HG03025 (cell line): ENCODE data around the gene TEX22.

Experiments
- ATAC-seq: cut with Tn5 transposase; IDR thresholded peaks from one replicate; pipeline ENCODE4 v1.9.1; 2021; ENCODE audit warnings: mild to moderate bottlenecking, moderate library complexity; ENCODE audit not compliant: unreplicated experiment, low FRiP score

TEX22 gene

GRCh38 chr14:105419195-105420091, 21.1 kb downstream of the TEX22 start, which contains the start of gene MTA1:
TSS of gene MTA1 (plus strand) at chr14:105419827. CDS start at chr14:105420036, 209 bp downstream.
- no peak for ATAC-seq

DNA sequence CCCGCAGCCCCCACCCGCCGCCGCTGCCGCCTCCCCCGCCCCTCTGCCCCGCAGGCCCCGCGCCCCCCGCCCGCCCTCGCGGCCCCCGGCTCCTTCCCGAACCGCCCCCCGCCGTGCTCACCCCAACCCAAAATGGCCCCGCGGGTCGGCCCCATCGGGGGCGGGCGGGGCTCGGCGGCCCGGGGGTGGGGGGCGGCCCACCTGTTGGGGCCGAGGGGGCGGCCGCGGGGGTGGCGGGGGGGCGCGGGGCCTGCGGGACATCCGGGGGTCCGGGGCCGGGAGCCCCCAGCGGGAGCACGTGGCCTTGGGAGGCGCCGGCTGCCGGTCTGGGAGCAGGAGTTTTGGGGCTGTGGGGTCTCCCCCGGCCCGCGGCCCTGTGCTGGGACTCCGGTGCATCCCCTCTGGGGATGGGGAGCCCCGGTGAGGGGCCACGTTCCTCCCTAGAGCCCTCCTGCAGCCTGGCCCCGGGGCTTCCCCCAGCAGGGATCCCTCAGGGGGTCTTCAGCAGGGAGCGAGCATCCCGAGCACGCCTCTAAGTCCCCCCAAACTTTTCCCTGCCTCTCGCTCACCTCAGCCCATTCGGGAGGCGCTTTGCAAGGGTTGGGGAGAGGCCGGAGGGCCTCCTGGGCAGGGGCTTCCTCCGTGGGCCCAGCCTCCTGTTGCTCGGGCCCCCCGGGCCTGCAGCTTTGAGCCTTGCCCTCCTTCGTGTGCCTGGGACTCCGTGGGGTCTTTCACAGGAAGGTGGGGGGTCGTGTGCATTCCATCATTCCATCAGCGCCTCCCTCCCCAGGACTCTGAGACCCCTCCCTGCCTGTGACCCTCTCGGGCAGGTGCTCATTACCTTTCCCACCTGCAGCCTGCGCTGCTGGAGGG, 22.0 kb downstream of the TEX22 start:
- ATAC-seq, result no peak

GRCh38 chr14:105420974-105421674, 22.8 kb downstream of the TEX22 start:
- ATAC-seq, result no peak

DNA sequence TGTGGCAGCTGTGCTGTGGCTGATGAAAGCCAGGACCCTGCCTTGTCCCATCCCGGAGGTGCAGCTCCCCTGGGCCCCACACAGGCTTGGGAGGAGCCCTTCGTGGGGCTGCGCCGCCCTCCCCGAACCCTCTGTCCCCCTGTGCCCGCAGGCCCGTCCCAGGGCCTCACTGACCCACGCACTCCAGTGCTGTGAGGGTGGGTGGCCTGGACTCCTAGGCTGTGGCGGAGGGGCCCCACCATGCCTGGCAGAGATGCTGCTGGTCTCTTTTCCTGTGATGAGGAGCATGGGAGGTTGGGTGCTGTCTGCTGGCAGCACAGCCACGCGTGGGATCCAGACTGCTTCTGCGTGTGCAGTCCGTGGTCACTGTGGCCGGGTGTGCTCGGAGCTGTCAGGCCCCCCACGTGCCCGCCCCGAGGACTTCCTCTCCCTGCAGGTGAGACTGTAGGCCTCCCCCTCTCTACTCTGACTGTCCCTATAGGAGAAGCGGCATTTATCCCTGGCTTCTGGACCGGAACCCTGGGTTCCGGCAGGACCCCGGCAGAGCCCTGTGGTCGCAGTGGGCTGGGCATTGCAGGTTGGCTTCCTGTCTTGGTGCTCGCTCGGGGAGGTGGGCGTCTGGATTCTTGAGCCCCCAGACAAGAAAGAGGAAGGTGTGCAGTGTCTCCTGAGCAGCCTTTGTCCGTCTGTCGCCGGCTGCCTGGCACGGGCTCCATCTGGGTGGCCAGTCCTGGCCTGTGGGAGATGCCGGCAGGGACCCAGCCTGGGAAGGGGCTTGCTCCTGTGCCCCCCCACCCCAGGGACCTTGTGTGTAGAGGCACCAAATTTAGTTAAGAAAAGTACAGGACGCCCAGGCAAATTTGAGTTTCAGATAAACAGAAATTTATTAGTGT, 23.6 kb downstream of the TEX22 start:
- ATAC-seq, result no peak

DNA sequence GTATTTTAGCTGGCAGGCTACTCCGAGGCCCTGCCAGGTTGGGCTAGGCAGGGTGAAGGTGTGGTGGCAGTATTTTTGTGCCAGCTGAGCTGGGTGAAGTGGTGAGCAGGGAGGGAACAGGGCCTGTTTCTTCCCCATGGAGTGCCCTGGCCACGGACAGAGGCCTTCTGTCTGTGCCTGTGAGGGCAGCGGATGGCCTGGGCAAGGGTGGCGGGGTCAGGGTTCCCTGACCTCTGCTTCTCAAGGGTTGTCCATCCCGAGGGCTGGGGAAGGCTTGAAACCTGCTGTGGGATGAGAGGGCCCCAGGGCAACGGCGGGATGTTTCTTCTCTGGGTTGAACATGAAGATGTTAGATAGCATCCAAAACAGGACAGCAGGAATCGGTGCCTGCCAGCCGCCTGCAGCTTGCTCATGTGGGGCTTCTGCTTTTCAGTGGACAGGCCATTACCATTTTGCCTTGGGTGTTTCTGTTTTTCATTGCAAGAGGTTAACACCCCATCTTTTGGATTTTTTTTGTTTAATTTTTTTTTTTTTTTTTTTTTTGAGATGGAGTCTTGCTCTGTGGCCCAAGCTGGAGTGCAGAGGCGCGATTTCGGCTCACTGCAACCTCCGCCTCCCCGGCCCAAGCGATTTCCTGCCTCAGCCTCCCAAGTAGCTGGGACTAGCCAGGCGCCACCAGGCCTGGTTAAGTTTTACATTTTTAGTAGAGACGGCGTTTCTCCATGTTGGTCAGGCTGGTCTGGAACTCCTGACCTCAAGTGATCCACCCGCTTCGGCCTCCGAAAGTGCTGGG, 24.6 kb downstream of the TEX22 start:
- ATAC-seq, result no peak

- ATAC-seq, result no peak
Observed at GRCh38 chr14:105423488-105424195, 25.3 kb downstream of the TEX22 start.

- ATAC-seq, result no peak
Observed at GRCh38 chr14:105424861-105425260, 26.5 kb downstream of the TEX22 start.

DNA sequence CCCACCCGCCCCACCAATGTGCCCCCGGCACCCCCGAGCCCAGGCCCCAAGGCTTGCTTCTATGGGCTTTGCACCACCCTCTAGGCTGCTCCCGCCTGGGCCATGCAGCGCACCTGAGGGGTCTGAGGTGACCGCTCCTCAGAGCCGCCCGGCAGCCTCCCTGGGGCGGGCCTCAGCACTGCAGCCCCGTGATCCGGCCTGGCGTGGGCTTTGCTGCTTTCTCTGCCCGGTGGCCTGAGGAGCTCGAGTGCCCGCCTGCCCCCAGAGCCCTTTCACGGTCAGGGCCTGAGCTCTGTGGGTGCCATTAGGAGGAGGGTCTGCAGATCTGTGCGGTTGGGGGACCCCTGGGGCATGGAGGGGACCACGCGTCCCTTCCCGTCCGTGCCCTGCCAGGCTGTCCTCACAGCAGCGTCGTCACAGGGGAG, 27.5 kb downstream of the TEX22 start:
- no peak for ATAC-seq

DNA sequence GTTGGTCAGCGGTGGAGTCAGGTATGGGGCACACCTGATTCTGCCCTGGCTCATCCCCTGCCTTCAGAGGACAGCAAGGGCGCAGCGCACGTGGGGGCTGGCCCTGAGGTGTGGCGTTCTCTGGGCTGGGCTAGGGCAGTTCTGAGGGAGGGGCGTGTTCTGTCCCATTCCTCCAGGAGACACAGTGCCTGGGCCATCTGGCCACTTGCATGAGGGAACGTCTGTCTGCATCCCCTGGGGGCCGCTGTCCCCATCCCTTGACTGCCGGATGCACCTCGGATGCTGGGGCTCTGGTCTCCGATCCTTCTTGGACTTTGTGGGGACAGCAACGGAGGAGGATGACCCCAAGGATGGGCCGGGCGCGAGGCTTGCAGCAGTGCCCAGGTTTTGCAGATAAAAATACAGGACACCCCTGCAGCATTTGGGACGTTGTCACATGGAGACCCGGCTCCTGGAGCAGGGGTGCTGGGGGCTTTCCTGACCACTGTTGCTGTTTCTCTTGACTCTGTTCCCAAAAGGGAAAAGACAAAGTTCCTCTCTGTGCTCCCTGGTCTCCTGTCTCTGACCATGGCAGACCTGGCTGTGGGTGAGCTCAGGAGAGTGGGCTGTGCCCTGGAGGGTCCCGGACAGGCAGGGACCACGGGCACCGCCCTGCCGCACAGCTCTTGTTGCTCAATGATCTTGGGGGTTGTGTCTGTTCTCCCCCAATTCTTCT, 28.2 kb downstream of the TEX22 start:
- no peak for ATAC-seq

DNA sequence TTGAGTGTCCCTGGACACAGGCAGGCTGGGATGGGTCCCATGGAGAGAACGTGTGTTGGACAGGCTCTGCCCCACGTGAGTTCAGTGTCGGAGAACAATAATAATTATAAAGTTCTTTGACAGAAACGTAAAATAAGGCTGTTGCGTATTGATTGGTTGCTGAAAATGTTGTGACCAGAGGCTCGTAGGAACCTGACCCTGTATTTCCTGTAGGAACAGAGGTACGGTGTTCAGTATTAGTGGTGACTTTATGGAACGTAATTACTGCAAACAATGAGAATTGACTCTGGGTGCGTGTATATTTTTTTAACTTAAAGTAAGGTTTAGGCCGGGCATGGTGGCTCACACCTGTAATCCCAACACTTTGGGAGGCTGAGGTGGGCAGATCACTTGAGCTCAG, 29.1 kb downstream of the TEX22 start:
- no peak for ATAC-seq

GRCh38 chr14:105427936-105428485, 29.7 kb downstream of the TEX22 start:
- ATAC-seq, result no peak

GRCh38 chr14:105430042-105430441, 31.7 kb downstream of the TEX22 start:
- ATAC-seq, result no peak

GRCh38 chr14:105430565-105430964, 32.2 kb downstream of the TEX22 start:
- no peak for ATAC-seq

GRCh38 chr14:105431256-105431655, 32.9 kb downstream of the TEX22 start:
- ATAC-seq, result no peak

GRCh38 chr14:105432657-105433056, 34.3 kb downstream of the TEX22 start:
- ATAC-seq, result no peak

DNA sequence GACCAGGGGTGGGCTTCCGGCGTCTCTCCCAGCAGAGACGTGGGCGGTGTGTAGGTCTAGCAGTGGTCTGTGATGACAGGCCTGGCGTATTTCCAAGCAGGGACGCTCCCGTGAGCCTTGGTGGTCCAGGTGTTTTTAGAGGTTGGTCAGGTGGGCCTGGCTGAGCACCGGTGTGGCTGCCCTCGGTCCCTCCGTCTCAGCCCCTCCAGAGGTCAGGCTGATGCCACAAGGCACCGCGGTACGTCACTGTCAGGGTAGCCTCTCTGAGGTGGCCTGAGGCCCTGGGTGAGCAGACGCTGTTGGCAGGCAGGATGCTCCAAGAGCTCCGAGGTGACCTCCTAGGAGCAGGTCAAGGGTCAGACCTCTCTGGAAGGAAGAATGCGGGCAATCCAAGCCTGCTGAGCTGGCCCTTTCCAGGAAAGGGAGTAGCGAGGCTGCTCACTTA, 34.8 kb downstream of the TEX22 start:
- ATAC-seq, result no peak

DNA sequence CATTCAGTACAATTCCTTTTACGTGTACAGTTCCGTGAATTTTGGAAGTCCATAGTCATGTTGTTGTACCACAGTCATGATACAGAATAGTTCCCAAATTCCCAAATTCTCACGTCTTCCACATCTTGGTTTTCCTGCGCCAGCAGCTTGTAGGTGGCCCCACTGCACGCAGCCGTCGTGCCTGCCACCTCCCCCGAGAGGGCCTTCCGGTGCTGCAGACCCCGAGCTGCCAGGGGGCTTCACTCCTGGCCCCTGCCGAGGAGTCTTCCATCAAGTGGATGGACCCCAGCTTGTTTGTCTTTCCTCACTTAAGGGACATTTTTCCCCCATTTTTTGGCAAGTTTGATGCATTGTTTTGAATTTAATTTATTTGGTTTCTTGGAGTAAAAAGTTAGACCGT, 38.1 kb downstream of the TEX22 start:
- ATAC-seq, result no peak
